Measurements from ENCODE around the gene PTPN3.
"Not testable (repeated sequence)": the region's sequence is repeated elsewhere in the genome, so short reads cannot be mapped to it uniquely, and the experiment has no call there.

PTPN3 gene

GRCh38 chr9:109498195-109499092, at the start of gene PTPN3:
TSS of gene PTPN3 (minus strand) at chr9:109498307. CDS start at chr9:109463434, 34,873 bp downstream.
- no peak for DNase-seq

- not testable (repeated sequence) for DNase-seq
These were observed 46.8 kb upstream of the PTPN3 start for GRCh38 chr9:109544954-109545353.

- DNase-seq: no peak
These were observed 44.8 kb upstream of the PTPN3 start for GRCh38 chr9:109542922-109543321.

GRCh38 chr9:109538346-109538745, 40.2 kb upstream of the PTPN3 start:
- DNase-seq: no peak

GRCh38 chr9:109537288-109537687, 39.2 kb upstream of the PTPN3 start:
- DNase-seq: no peak

GRCh38 chr9:109536859-109537258, 38.8 kb upstream of the PTPN3 start:
- no peak for DNase-seq

- DNase-seq: no peak
These were observed 37.3 kb upstream of the PTPN3 start for GRCh38 chr9:109535365-109535764.

GRCh38 chr9:109534151-109534550, 36.0 kb upstream of the PTPN3 start:
- DNase-seq: no peak

- DNase-seq: not testable (repeated sequence)
These were observed 34.5 kb upstream of the PTPN3 start for GRCh38 chr9:109532652-109533051.

GRCh38 chr9:109522106-109522505, 24.0 kb upstream of the PTPN3 start:
- no peak for DNase-seq

- DNase-seq: no peak
These were observed 22.5 kb upstream of the PTPN3 start for GRCh38 chr9:109520475-109521132.

GRCh38 chr9:109519366-109519765, 21.3 kb upstream of the PTPN3 start:
- no peak for DNase-seq

- DNase-seq: no peak
These were observed 20.7 kb upstream of the PTPN3 start for GRCh38 chr9:109518621-109519335.

- DNase-seq: no peak
These were observed 19.8 kb upstream of the PTPN3 start for GRCh38 chr9:109517901-109518377.

GRCh38 chr9:109513871-109514270, 15.8 kb upstream of the PTPN3 start:
- DNase-seq: no peak

GRCh38 chr9:109512170-109512756, 14.2 kb upstream of the PTPN3 start:
- no peak for DNase-seq

GRCh38 chr9:109510506-109510905, 12.4 kb upstream of the PTPN3 start:
- no peak for DNase-seq

GRCh38 chr9:109510042-109510441, 11.9 kb upstream of the PTPN3 start:
- not testable (repeated sequence) for DNase-seq

GRCh38 chr9:109509611-109510010, 11.5 kb upstream of the PTPN3 start:
- DNase-seq: no peak

GRCh38 chr9:109507421-109507838, 9.3 kb upstream of the PTPN3 start:
- no peak for DNase-seq

- no peak for DNase-seq
These were observed 8.1 kb upstream of the PTPN3 start for GRCh38 chr9:109506097-109506712.

GRCh38 chr9:109504689-109505088, 6.6 kb upstream of the PTPN3 start:
- DNase-seq: no peak
